ENCODE data around the gene CFAP410. TPM values are rescaled to one million over a fixed set of nuclear protein-coding genes. Genes with fewer than 3 reads are reported as not detected.
"Not testable (repeated sequence)": the region's sequence is repeated elsewhere in the genome, so short reads cannot be mapped to it uniquely, and the experiment has no call there.

CFAP410 gene
- total RNA-seq, 1 experiment from 2014 or later = 17.2 TPM

- no peak overlapping the region for H3K4me3 ChIP-seq (ENCODE audit: insufficient read depth, low read depth, low read length)
- DNase-seq = peak; percentile 72
- no peaks in the 10 kb centered on the region for H3K27me3 ChIP-seq (ENCODE audit: control insufficient read depth, insufficient read depth, low read length)
- no peaks in the 10 kb centered on the region for H3K36me3 ChIP-seq (replicated peaks; ENCODE audit: control insufficient read depth, insufficient read depth, low read length)
These were observed 10.9 kb upstream of the CFAP410 start for GRCh38 chr21:44349847-44350772.

- DNase-seq = peak; percentile 47
- Histone ChIP-seq H3K36me3 (replicated peaks; ENCODE audit: control insufficient read depth, insufficient read depth, low read length) (no peaks in the 10 kb centered on the region), H3K27me3 (ENCODE audit: control insufficient read depth, insufficient read depth, low read length) (no peaks in the 10 kb centered on the region), H3K4me3 (ENCODE audit: insufficient read depth, low read depth, low read length) (no peak overlapping the region)
These were observed 10.2 kb upstream of the CFAP410 start for GRCh38 chr21:44349416-44349846.

DNA sequence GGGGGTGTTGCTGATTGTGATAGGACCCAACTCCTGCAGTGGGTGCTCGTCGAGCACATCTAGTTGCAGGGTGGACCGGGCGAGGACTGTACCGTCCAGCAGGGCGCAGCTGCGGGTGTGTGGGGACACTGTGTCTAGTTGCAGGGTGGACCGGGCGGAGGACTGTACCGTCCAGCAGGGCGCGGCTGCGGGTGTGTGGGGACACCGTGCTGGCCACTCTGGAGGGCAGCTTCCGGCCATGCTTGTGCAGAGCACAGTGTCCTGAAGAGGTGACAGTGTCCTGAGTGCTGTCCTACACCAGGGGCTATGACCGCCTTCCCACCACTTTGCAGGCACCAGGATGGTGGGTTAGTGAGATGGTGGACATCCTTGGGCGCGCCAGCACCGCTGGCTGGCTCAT lies 9.7 kb upstream of the CFAP410 start:
- no peak overlapping the region for H3K4me3 ChIP-seq (ENCODE audit: insufficient read depth, low read depth, low read length)
- peak; percentile 30 for DNase-seq
- H3K27me3 ChIP-seq (ENCODE audit: control insufficient read depth, insufficient read depth, low read length) = no peaks in the 10 kb centered on the region
- no peaks in the 10 kb centered on the region for H3K36me3 ChIP-seq (replicated peaks; ENCODE audit: control insufficient read depth, insufficient read depth, low read length)

GRCh38 chr21:44347911-44348451 lies 8.8 kb upstream of the CFAP410 start:
- Histone ChIP-seq H3K27me3 (ENCODE audit: control insufficient read depth, insufficient read depth, low read length) (no peaks in the 10 kb centered on the region), H3K4me3 (ENCODE audit: insufficient read depth, low read depth, low read length) (no peak overlapping the region), H3K36me3 (replicated peaks; ENCODE audit: control insufficient read depth, insufficient read depth, low read length) (no peaks in the 10 kb centered on the region)
- DNase-seq = no peak

DNA sequence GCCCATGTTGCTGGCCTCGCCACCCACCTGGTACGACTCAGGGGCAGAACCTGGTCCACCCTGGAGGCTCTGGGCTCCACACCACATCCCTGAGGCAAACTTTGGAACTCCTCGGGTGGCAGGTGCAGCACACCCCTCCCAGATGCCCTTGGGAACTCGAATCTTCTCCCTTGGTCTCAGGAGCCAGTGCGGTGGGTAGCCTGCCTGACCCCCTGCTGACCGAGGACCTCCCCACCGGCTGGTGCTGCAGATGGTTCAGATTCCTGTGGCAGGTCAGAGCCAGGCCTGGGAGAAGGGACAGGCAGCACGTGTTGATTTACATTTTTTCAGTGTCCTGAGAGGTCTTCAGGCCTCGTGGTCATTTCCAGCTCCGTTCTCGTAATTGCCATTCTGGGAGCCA lies 6.3 kb upstream of the CFAP410 start:
- Histone ChIP-seq H3K4me3 (ENCODE audit: insufficient read depth, low read depth, low read length) (no peak overlapping the region), H3K36me3 (replicated peaks; ENCODE audit: control insufficient read depth, insufficient read depth, low read length) (no peaks in the 10 kb centered on the region), H3K27me3 (ENCODE audit: control insufficient read depth, insufficient read depth, low read length) (no peaks in the 10 kb centered on the region)
- no peak for DNase-seq

- Histone ChIP-seq H3K27me3 (ENCODE audit: control insufficient read depth, insufficient read depth, low read length) (no peaks in the 10 kb centered on the region), H3K36me3 (replicated peaks; ENCODE audit: control insufficient read depth, insufficient read depth, low read length) (no peaks in the 10 kb centered on the region), H3K4me3 (ENCODE audit: insufficient read depth, low read depth, low read length) (no peak overlapping the region; the same call in 1 of the 2 replicates)
- DNase-seq = no peak
These were observed 5.5 kb upstream of the CFAP410 start for GRCh38 chr21:44344541-44345183.

- H3K36me3 ChIP-seq (replicated peaks; ENCODE audit: control insufficient read depth, insufficient read depth, low read length); H3K4me3 ChIP-seq (ENCODE audit: insufficient read depth, low read depth, low read length); H3K27me3 ChIP-seq (ENCODE audit: control insufficient read depth, insufficient read depth, low read length); DNase-seq: not testable (repeated sequence)
These were observed 3.8 kb upstream of the CFAP410 start for GRCh38 chr21:44342981-44343380.

DNA sequence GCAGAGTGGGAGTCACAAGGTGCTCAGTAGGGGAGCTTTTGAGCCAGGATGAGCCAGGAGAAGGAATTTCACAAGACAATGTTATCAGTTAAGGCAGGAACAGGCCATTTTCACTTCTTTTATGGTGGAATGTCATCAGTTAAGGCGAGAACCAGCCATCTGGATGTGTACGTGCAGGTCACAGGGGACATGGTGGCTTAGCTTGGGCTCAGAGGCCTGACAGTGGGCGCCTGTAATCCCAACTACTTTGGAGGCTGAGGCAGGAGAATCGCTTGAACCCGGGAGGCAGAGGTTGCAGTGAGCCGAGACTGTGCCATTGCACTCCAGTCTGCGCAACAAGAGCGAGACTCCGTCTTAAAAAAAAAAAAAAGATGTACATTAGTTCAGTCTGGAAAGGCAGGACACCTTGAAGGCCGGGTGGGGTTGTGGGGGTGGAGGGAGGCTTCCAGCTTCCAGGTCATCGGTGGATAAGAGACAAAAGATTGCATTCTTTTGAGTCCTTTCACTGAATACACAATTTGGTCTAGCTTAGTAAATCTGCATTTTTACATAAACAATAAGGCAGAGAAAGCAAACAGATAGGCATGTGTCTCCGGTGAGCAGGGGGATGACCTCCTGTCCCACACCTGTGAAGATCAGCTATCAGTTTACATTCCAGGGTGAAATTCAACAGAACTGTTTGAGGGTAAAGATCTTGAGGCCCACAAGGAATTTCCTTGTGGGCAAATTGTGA lies 2.7 kb upstream of the CFAP410 start:
- H3K4me3 ChIP-seq (ENCODE audit: insufficient read depth, low read depth, low read length); H3K27me3 ChIP-seq (ENCODE audit: control insufficient read depth, insufficient read depth, low read length); H3K36me3 ChIP-seq (replicated peaks; ENCODE audit: control insufficient read depth, insufficient read depth, low read length); DNase-seq: not testable (repeated sequence)

DNA sequence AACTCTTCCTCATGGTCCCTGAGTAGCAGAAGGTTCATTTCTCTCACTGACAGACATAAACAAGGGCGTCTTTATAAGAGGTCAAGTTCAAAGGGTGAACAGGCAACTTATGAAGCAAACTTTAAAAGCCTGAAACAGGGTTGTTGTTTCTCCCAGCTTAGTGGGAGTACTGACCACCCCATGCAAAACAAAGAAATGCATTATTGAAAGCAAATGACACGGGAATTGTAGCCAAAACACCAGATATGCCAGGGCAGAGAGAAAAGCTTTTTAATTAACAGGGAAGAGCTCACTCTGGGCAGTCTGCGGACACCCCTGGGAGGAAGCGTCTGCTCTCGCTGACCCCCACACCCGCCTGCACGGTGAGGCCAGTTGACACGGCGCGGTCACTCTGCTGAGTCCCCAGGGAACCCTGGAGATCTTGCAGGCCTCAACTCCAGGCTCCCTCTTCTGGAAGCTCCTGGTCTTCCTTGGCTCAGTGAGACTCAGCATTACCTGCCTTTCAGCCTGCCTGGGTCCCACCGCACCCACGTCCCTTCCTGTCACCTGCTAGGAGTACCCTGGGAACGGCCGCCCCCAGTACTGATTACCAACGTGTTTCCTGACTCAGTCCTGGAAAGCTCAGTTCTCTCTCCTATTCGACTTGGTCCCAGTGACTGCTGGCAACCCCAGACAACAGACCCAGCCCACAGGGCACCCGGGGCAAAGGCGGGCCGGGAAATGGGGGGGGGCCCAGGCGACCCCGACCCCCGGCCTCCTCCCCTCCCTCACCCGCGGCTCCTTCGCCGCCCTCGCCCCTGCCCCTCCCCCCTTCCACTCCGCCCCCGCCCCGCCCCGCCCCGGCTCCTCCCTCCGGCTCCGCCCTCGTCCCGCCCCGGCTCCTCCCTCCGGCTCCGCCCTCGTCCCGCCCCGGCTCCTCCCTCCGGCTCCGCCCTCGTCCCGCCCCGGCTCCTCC lies 972 bp downstream of the CFAP410 start:
- H3K36me3 ChIP-seq (replicated peaks; ENCODE audit: control insufficient read depth, insufficient read depth, low read length) = no peaks in the 10 kb centered on the region; the same call in 1 of the 2 replicates
- peak overlapping the region; percentile 38 for H3K4me3 ChIP-seq (ENCODE audit: insufficient read depth, low read depth, low read length)
- DNase-seq = peak; percentile 98
- no peaks in the 10 kb centered on the region for H3K27me3 ChIP-seq (ENCODE audit: control insufficient read depth, insufficient read depth, low read length)

- no peak for DNase-seq
- Histone ChIP-seq H3K4me3 (ENCODE audit: insufficient read depth, low read depth, low read length) (no peak overlapping the region), H3K36me3 (replicated peaks; ENCODE audit: control insufficient read depth, insufficient read depth, low read length) (no peaks in the 10 kb centered on the region; the same call in 1 of the 2 replicates), H3K27me3 (ENCODE audit: control insufficient read depth, insufficient read depth, low read length) (no peaks in the 10 kb centered on the region)
These were observed 1.7 kb downstream of the CFAP410 start for GRCh38 chr21:44337449-44337848.

DNA sequence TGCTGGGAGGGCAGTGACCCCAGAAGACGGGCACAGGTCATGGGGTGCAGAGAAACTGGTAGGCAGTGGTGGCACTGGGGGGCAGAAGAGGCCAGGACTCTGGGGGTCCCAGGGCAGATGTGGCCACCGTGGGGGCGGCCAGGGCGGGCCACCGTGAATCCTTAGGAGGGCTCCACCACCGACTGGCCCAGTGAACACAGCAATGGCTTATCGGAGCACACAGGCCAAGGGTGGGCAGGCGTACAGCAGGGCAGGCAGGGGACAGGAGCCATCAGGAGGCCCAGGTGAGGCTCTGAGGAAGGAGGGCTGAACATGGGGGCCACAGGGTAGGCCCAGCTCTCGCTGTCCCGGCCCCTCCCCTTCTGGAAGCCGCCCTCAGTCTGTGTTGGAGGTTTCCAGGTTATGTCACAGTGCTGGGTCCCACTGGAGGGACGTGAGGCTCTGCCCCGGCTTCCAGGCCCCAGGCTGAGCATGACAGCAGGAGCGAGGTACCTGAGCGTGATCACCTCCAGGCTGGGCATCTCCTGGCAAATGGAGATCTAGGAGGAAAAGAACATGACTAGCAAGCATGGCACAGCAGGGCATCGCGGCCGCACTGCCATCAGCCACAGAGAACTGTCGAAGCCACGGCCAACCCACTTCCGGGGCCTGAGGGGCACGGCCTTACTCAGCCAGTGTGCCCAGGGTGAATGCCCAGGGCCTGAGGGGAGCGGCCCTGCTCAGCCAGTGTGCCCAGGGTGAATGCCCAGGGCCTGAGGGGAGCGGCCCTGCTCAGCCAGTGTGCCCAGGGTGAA lies 3.7 kb downstream of the CFAP410 start:
- H3K36me3 ChIP-seq (replicated peaks; ENCODE audit: control insufficient read depth, insufficient read depth, low read length) = no peaks in the 10 kb centered on the region; the same call in 1 of the 2 replicates
- H3K4me3 ChIP-seq (ENCODE audit: insufficient read depth, low read depth, low read length) = no peak overlapping the region
- no peak for DNase-seq
- H3K27me3 ChIP-seq (ENCODE audit: control insufficient read depth, insufficient read depth, low read length) = no peaks in the 10 kb centered on the region

GRCh38 chr21:44334329-44335030 lies 4.7 kb downstream of the CFAP410 start:
- Histone ChIP-seq H3K36me3 (replicated peaks; ENCODE audit: control insufficient read depth, insufficient read depth, low read length) (no peaks in the 10 kb centered on the region; the same call in 1 of the 2 replicates), H3K4me3 (ENCODE audit: insufficient read depth, low read depth, low read length) (no peak overlapping the region), H3K27me3 (ENCODE audit: control insufficient read depth, insufficient read depth, low read length) (no peaks in the 10 kb centered on the region)
- DNase-seq = no peak
